ENCODE results near the gene SATL1.
"Not testable (repeated sequence)": the region's sequence is repeated elsewhere in the genome, so short reads cannot be mapped to it uniquely, and the experiment has no call there.

The SATL1 gene

GRCh38 chrX:85109235-85109634 lies 134.3 kb downstream of the SATL1 start:
- DNase-seq (ENCODE audit: low read depth), result no peak

- no peak for DNase-seq (ENCODE audit: low read depth)
Measured at GRCh38 chrX:85108165-85108564, 135.4 kb downstream of the SATL1 start.

DNA sequence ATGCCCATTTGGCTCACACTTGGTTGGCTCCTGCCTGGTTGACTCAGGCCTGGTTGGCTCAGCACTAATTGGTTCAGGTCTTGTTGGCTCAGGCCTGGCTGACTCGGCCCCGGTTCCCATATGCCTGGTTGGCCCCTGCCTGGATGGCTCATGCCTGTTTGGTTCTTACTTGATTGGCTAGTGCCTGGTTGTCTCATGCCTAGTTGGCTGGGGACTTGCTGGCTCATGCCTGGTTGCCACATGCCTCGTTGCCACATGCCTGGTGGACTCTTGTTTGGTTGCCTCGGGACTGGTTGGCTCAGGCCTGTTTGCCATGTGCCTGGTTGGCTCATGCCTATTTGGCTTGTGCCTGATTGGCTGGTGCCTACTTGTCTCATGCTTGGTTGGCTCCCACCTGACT lies 136.2 kb downstream of the SATL1 start:
- DNase-seq (ENCODE audit: low read depth), result no peak

- DNase-seq (ENCODE audit: low read depth), result no peak
Measured at GRCh38 chrX:85089321-85089840, 154.2 kb downstream of the SATL1 start.

DNA sequence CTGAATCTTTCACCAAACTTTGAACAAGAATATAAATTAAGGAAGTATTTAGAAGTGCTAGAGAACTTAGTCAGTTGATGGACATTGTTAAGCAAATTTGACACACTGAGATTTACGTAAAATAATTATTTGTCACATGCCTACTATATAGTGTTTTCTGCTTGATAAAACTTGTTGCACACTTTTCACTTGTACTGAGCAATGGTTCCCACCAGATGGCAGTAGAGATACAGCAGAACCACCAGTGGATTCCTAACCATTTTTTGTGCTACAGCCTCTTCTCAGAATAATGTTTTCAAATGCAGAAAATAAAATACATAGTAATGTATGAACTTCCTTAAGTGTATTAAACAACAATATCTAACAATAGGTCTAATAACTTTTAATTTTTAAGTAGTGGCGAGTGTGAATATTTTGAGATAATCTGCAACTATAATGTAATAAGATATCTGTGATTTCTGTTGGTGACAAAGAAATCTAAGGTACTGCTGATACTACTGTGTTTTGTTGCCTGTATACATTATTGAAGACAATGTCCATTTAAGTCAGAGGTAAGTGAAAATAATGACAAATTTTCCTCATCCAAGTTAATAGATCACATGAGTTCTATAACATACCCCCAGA lies 158.7 kb downstream of the SATL1 start:
- no peak for DNase-seq (ENCODE audit: low read depth)

GRCh38 chrX:85077247-85077646 lies 166.3 kb downstream of the SATL1 start:
- DNase-seq (ENCODE audit: low read depth), result not testable (repeated sequence)

DNA sequence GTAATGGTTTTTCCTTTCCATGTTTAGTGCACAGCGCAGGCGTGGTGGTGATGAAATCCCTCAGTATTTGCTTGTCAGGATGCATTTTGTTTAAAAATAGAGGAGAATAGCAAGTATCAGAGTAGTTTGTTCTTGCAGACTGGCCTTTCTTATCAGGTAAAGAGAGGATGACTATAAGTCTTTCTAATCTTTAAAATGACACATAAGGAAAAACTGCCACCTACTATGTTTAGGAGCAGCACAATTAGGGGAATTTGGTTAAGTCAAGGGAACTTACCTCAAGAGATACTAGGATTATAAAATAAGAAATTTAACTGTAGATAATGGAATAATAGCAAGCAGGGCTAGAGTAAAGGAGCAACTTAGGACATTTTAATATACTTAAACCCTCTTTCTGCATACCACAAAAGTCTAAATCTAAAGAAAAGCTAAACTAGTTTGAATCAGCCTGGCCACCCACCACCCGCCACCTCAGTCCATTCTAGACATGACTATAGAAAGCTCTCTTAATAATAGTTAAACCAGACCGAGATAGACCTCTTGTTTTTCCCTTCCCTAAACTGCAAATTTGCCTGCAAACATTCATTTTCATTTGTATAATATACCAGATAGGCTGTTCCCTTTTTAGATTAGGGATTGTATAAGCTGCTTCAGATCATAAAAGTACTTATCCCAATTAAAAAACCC lies 177.9 kb downstream of the SATL1 start:
- DNase-seq (ENCODE audit: low read depth), result no peak

DNA sequence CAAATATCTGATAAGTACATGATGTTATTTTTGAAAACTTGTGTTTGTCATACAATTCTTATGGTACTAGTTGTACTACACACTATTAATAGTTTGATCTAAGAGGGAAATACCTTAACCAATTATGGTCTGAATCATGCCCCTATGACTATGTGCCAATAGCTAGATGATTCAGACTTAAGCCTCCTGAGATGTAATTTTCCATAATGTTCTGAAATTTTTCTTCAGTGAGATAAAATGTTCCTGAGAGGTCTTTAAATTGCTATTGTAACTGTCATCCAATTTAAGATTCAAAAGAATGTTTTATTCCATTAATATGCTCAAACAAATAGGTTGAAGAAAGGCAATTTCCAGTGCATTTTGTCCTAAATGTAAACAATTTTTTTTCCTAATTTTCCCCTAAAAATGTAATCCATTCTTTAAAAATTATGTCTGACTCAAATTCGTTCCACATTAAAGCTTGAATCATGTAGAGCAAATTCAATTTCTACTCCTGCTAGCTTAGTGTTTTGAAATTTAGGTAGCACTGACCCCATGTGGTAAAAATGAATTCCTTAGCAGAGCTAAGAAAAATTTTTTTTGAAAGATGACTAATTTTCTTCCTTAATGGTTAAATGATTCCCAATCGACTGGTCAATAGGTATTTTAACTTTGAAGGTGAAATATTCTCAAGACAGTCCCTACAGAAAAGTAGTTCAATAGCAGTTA lies 190.8 kb downstream of the SATL1 start:
- DNase-seq (ENCODE audit: low read depth), result no peak

DNA sequence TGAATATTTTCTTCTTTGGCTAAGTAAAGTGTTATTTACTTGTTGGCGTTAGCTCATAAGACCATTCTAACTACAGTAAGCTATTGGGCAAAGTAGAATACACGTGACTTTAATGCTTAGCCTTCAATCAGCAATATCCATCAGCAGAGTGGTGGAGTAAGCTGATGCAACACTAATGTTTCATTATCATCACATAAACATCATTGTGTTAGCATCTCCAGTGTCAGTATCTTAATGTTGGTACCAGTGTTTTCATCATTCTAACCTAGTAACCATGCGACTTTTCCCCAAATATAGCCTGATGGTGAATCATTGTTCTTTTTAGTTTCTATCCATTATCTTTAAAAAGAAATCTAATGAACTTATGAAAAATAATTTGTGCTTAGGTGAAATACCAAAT lies 191.4 kb downstream of the SATL1 start:
- no peak for DNase-seq (ENCODE audit: low read depth)

DNA sequence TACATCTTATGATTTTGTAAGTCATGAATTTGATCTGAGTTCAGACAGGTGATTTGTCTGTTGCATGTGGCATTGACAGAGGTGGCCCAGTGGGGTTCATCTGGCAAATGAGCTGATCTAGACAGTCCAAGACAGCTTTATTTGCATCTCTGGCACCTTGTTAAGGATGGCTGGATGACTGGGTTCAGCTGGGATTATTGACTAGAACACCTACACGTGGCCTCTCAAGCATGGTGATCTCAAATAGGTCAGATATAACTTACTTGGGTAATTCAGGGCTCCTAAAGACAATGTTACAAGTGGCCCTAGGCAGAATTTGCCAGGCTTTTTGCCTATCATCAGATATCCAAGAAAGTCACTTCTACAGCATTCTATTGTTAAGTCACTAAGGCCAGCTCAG lies 192.0 kb downstream of the SATL1 start:
- no peak for DNase-seq (ENCODE audit: low read depth)

Data from stimulated activated CD8-positive, alpha-beta memory T cell treated with anti-CD3 and anti-CD28 coated beads, Interleukin-15, amount 100 ng/mL, for 24 hours (primary cell).